GM18511 (cell line): Measurements from ENCODE around the gene RASGRF2.
"Not testable (repeated sequence)": the region's sequence is repeated elsewhere in the genome, so short reads cannot be mapped to it uniquely, and the experiment has no call there.

ENCODE experiments used
- ATAC-seq: cut with Tn5 transposase; IDR thresholded peaks from one replicate; pipeline ENCODE4 v1.9.1; 2021; ENCODE audit warnings: mild to moderate bottlenecking, moderate library complexity; ENCODE audit not compliant: unreplicated experiment

The RASGRF2 gene

GRCh38 chr5:81020478-81021167, 60.5 kb downstream of the RASGRF2 start:
- ATAC-seq = no peak

- no peak for ATAC-seq
Measured at GRCh38 chr5:81021486-81021885, 61.3 kb downstream of the RASGRF2 start.

GRCh38 chr5:81021951-81022687, 62.0 kb downstream of the RASGRF2 start:
- ATAC-seq = no peak

- ATAC-seq = no peak
Measured at GRCh38 chr5:81022688-81023084, 62.5 kb downstream of the RASGRF2 start.

- ATAC-seq = no peak
Measured at GRCh38 chr5:81023261-81023970, 63.3 kb downstream of the RASGRF2 start.

- ATAC-seq = no peak
Measured at GRCh38 chr5:81027481-81028058, 67.4 kb downstream of the RASGRF2 start.

- ATAC-seq = not testable (repeated sequence)
Measured at GRCh38 chr5:81028888-81029287, 68.7 kb downstream of the RASGRF2 start.

GRCh38 chr5:81029736-81030135, 69.6 kb downstream of the RASGRF2 start:
- not testable (repeated sequence) for ATAC-seq

- not testable (repeated sequence) for ATAC-seq
Measured at GRCh38 chr5:81030236-81031034, 70.3 kb downstream of the RASGRF2 start.

- no peak for ATAC-seq
Measured at GRCh38 chr5:81035522-81035921, 75.4 kb downstream of the RASGRF2 start.

GRCh38 chr5:81038495-81038894, 78.3 kb downstream of the RASGRF2 start:
- ATAC-seq = no peak

- ATAC-seq = no peak
Measured at GRCh38 chr5:81044868-81045267, 84.7 kb downstream of the RASGRF2 start.

GRCh38 chr5:81045389-81045807, 85.2 kb downstream of the RASGRF2 start:
- no peak for ATAC-seq

GRCh38 chr5:81046041-81046440, 85.9 kb downstream of the RASGRF2 start:
- ATAC-seq = no peak

- no peak for ATAC-seq
Measured at GRCh38 chr5:81052325-81052724, 92.2 kb downstream of the RASGRF2 start.

GRCh38 chr5:81053282-81053681, 93.1 kb downstream of the RASGRF2 start:
- not testable (repeated sequence) for ATAC-seq

GRCh38 chr5:81058121-81058520, 98.0 kb downstream of the RASGRF2 start:
- ATAC-seq = no peak

GRCh38 chr5:81065492-81065891, 105.3 kb downstream of the RASGRF2 start:
- no peak for ATAC-seq

- no peak for ATAC-seq
Measured at GRCh38 chr5:81066102-81066501, 105.9 kb downstream of the RASGRF2 start.

GRCh38 chr5:81067406-81067805, 107.2 kb downstream of the RASGRF2 start:
- no peak for ATAC-seq

GRCh38 chr5:81068063-81068462, 107.9 kb downstream of the RASGRF2 start:
- ATAC-seq = no peak
